Posterior vena cava (tissue), 2 donors: ENCODE results near the gene NCAPD3. TPM values are rescaled to one million over a fixed set of nuclear protein-coding genes. Genes with fewer than 3 reads are reported as not detected.

Experiments
- DNase-seq: peaks from one replicate; pipeline ENCODE4 v3.0.0-alpha.2; 2020; ENCODE audit warnings: low spot score
- intact Hi-C, 2 donors: fragments of 100-400 bp; cut with DNase I; formaldehyde crosslinking; loops; one replicate each; pipeline versions ENCODE4 v1.14.1 to v1.14.2; 2022 to 2023
- total RNA-seq, 2 donors: library from RNA; stranded (reverse); fragmentation: NEBNext Ultra II Directional; extraction: Animal tissue kit (Norgen Biotek cat#: 25700); gene quantifications; one replicate each; pipeline ENCODE4 v1.2.1, GENCODE V29; 2021
- donor health status: DM: yes; HTN: yes; CAD: no.
- donor health status: DM: yes; HTN: yes; CAD: no.

NCAPD3 gene
- total RNA-seq, 2 donors from 2014 or later: 12.6 to 15.2 TPM

- no peak for DNase-seq
- intact Hi-C loops: no loop called here
Observed at GRCh38 chr11:134178032-134178674, 45.6 kb downstream of the NCAPD3 start.

- DNase-seq: no peak
Observed at GRCh38 chr11:134176284-134176683, 47.5 kb downstream of the NCAPD3 start.

GRCh38 chr11:134173296-134173695 is 50.5 kb downstream of the NCAPD3 start:
- DNase-seq: no peak
- intact Hi-C loops: no loop called here

More at GRCh38 chr11:134176284-134176683, 47.5 kb downstream of the NCAPD3 start:
- intact Hi-C loops: no loop called here

GRCh38 chr11:134171951-134172350 is 51.8 kb downstream of the NCAPD3 start:
- intact Hi-C loops: no loop called here
- DNase-seq: no peak

- intact Hi-C loops: no loop called here
- no peak for DNase-seq
Observed at GRCh38 chr11:134170919-134171281, 52.9 kb downstream of the NCAPD3 start.

GRCh38 chr11:134170177-134170918 is 53.4 kb downstream of the NCAPD3 start:
- intact Hi-C loops: no loop called here
- DNase-seq: no peak

- DNase-seq: no peak
- intact Hi-C loops: no loop called here
Observed at GRCh38 chr11:134164490-134165370, 59.0 kb downstream of the NCAPD3 start.

GRCh38 chr11:134159652-134160051 is 64.1 kb downstream of the NCAPD3 start:
- intact Hi-C loops: no loop called here
- no peak for DNase-seq

GRCh38 chr11:134158023-134158422 is 65.7 kb downstream of the NCAPD3 start:
- intact Hi-C loops: no loop called here
- DNase-seq: peak; percentile 61

- intact Hi-C loops: no loop called here
- DNase-seq: no peak
Observed at GRCh38 chr11:134157451-134157850, 66.3 kb downstream of the NCAPD3 start.

GRCh38 chr11:134155946-134156865 is 67.6 kb downstream of the NCAPD3 start:
- intact Hi-C loops: no loop called here
- peak; percentile 68 for DNase-seq

GRCh38 chr11:134155456-134155855 is 68.3 kb downstream of the NCAPD3 start:
- DNase-seq: peak; percentile 40
- intact Hi-C loops: no loop called here

- intact Hi-C loops: no loop called here
- DNase-seq: peak; percentile 70
Observed at GRCh38 chr11:134154441-134154840, 69.3 kb downstream of the NCAPD3 start.

GRCh38 chr11:134153147-134153905 is 70.4 kb downstream of the NCAPD3 start:
- DNase-seq: peak; percentile 74
- intact Hi-C loops: no loop called here

- intact Hi-C loops: no loop called here
- DNase-seq: peak; percentile 68
Observed at GRCh38 chr11:134152696-134153095, 71.1 kb downstream of the NCAPD3 start.

- intact Hi-C loops: no loop called here
- DNase-seq: no peak
Observed at GRCh38 chr11:134151083-134151747, 72.6 kb downstream of the NCAPD3 start.

GRCh38 chr11:134150195-134150903 is 73.4 kb downstream of the NCAPD3 start:
- DNase-seq: peak; percentile 48
- intact Hi-C loops: no loop called here
